Bronchial smooth muscle cell (primary cell): ENCODE measurements around the gene MED23. TPM values are rescaled to one million over a fixed set of nuclear protein-coding genes. Genes with fewer than 3 reads are reported as not detected.

Source experiments
- total RNA-seq: library from RNA; depleted of rRNA; stranded (reverse); fragments of >200 nt; gene quantifications from 2 replicates; pipeline ENCODE4 v1.2.1, GENCODE V29; 2014

Gene MED23, protein sequence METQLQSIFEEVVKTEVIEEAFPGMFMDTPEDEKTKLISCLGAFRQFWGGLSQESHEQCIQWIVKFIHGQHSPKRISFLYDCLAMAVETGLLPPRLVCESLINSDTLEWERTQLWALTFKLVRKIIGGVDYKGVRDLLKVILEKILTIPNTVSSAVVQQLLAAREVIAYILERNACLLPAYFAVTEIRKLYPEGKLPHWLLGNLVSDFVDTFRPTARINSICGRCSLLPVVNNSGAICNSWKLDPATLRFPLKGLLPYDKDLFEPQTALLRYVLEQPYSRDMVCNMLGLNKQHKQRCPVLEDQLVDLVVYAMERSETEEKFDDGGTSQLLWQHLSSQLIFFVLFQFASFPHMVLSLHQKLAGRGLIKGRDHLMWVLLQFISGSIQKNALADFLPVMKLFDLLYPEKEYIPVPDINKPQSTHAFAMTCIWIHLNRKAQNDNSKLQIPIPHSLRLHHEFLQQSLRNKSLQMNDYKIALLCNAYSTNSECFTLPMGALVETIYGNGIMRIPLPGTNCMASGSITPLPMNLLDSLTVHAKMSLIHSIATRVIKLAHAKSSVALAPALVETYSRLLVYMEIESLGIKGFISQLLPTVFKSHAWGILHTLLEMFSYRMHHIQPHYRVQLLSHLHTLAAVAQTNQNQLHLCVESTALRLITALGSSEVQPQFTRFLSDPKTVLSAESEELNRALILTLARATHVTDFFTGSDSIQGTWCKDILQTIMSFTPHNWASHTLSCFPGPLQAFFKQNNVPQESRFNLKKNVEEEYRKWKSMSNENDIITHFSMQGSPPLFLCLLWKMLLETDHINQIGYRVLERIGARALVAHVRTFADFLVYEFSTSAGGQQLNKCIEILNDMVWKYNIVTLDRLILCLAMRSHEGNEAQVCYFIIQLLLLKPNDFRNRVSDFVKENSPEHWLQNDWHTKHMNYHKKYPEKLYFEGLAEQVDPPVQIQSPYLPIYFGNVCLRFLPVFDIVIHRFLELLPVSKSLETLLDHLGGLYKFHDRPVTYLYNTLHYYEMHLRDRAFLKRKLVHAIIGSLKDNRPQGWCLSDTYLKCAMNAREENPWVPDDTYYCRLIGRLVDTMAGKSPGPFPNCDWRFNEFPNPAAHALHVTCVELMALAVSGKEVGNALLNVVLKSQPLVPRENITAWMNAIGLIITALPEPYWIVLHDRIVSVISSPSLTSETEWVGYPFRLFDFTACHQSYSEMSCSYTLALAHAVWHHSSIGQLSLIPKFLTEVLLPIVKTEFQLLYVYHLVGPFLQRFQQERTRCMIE (N-terminal part only)
- 15.6 and 23.0 TPM in 2 replicates for total RNA-seq

DNA sequence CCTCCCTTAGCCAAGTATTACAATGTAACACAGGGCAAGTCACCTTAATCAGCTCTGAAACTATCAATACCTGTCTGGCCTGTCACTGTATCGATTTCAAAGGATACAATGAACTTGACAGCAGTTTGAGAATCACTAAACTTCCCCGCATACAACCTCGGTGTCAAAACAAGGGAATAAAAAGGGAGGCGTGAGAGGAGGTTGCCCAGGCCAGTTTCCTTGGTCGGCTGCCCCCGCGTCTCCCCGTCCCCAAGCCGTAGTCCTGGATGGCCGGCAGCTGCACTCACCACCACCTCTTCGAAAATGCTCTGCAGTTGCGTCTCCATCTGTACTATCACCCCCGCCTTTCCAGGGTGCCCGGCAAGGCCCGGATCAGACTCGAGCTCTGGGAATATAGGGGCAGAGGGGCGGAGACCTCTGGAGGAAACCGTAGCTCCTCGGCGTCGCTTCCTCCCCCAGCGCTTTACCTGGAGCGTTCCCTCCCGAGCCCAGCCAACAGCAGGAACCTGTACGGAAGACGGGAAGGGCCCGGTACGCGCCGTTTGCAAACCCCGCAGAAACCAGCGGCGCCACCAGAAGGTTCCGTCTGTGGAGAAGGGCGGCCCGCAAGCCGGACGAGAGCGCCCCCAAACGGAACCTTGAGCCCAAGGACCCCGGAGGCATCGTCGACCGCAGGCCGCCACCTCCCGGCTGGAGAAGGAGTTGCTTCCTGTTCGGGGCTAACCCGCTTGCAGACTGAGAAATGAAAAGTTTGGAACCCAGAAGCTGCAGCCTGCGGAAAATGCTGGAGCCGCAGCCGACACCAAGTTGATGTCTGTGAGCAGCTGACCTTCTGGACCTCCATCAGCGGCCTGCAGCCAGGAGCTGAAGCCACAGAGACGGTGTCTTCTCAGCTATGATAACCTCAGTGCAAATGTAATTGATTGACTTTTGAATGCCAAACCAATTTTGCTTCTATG lies at the start of gene MED23:
Gene MED23 (minus strand): TSS at position 519 of the 959 bp plus-strand sequence. CDS start 193 bp downstream, at position 326.

DNA sequence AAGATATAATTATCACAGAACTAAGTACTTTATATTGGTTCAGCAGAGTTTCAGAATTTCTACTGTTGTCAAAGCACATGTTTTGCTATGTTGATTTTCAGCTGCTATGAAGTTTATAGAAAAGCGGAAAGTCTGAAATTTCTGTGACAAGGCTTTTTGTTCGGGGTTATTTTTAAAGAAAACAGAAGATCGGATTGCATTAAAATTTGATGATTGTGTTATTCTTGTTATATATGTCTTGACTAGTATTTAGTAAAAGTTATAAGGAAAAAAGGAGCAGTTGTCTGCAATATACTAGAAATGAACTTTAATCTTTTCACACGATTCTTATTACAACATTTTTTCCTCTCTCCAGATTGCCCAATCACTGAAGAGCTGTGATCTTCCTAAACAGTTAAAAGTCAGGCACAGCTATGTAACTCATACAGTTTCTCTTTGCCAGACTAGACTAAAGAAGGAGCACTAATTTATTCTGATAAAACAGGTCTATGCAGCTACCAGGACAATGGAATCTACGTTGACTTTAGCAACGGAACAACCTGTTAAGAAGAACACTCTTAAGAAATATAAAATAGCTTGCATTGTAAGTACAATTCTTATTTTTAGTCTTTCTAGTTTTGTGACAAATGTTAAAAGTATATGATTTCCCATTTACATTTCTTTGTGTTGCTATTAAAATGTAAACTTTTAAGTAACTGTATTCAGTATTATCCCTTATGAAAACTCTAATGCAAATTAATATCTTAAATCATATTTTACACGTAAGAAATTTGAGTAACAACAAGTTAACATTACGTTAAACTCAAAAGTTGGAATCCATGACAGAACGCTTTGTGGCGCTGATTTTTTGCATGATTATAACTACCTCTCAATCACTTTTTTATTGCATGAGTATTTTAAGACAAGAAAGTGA lies 9.1 kb upstream of the MED23 start, which contains the start of gene ENPP3:
Gene ENPP3 (plus strand): TSS at position 423 of the 913 bp plus-strand sequence. CDS start 83 bp downstream, at position 506.

DNA sequence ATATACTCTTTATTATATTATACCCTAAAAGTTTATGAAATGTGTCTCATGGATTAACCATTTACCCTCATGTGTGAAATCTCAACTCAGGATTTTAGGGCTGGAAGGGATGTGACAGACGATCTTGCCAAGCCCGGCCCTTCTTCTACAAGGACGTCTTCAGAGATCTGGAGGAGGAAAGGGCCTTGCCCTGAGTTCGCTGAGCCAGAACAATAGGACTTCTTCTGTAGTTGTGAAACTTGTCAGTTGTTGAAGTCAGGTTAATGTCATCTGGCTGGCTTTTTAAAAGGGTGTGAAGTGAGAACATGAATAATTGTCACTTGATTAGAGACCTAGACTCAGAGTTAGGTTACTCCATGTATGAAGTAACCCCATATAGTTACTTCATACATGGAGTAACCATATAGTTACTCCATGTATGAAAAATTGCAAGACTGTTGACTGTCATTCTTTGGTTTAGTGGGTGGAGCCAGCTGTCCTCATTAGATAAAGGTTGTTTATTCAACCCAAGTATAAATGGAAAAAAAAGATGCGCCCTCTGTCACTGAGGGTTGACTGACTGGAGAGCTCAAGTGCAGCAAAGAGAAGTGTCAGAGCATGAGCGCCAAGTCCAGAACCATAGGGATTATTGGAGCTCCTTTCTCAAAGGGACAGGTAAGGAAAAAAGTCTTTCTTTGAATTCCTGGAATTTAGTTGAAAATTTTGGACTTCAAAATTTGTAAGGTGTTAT lies 55.2 kb downstream of the MED23 start, which contains the start of gene ARG1:
Gene ARG1 (plus strand): TSS at position 541 of the 730 bp plus-strand sequence. CDS start 57 bp downstream, at position 598.

Other genes with a start within 250 kb of the MED23 start
- gene ARG1, start 55.0 kb downstream of the MED23 start, total RNA-seq = not detected in 2 replicates
- 0.17 and 0.32 TPM in 2 replicates for gene ENPP3, start 9.1 kb upstream of the MED23 start, total RNA-seq
- 0.16 TPM in 1 of 2 replicates, not detected in the other for gene OR2A4, start 73.2 kb upstream of the MED23 start, total RNA-seq
- under 0.01 TPM in 1 of 2 replicates, not detected in the other for gene CTAGE9, start 82.8 kb upstream of the MED23 start, total RNA-seq
- gene ENPP1, start 179.8 kb upstream of the MED23 start, total RNA-seq = 5.6 and 11.5 TPM in 2 replicates